NK-92 treated with Interleukin-12 subunit alpha and Interleukin-12 subunit beta, amount 100 ng/mL, for 24 hours (cell line): Measurements from ENCODE around the gene BHLHE40.

Experiments
- DNase-seq: peaks from one replicate; lab custom pipeline; 2025; lab: John Stamatoyannopoulos, UW

The BHLHE40 gene

DNA sequence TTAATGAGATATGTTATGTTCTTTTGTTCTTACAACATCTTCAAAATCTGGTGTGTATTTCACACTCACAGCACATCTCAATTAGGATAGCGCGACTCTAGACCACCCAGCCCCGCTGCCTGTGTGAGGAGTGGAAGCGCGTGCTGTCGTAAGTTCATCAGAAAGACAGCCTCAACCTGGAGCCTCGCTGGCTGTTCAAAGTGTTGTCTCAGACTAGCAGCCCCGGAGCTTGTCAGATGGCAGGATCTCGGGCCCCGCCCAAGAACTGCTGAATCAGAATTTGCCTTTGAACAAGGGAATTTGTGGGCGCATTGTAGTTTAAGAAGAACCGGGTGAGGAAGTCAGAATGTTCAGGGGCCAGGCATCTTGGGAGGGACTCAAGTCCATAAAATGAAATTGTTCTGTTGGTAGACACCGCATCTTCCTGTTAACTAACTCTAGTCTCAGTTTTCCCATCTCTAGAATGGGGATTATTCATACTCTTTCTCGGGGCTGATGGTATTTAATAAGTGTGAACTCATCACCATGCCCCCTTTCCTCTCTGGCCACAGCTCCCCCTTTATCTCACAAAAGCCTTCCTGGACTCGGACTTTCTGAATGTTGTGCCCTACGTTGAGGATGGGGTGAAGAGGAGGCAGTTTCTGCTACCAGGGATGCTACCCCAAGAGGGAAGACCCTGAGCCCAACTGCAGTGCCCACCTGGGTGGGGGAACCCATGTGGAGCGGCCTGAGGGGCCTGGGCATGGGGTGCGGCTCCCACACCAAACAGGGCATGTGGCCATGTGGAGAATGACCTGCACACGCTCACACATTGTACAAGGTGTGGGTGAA, 40.4 kb downstream of the BHLHE40 start:
- DNase-seq, result no peak

DNA sequence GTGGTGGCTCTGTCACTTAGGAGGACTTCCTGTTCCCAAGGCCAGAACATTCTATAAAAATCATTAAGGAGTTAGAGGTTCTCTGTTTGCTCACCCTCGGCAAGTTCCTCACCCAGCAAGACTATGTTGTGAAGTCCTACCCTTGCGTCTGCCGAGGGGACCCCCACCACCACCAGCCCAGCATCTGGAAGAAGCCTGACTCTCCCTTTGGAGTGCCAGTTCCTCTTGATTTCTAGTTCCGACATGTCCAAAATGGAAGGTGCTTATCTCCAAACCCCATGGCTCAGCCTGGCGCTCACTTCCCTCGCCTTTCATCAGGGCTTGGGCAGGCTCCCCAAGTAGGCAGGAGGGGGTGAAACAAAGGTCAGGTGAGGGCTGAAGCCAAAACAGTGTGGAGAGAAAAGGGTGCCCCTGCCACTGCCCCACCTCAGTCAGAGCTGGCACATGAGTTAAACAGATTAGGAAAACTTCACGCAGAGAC, 41.0 kb downstream of the BHLHE40 start:
- no peak for DNase-seq

GRCh38 chr3:5021116-5022092, 42.2 kb downstream of the BHLHE40 start:
- no peak for DNase-seq

DNA sequence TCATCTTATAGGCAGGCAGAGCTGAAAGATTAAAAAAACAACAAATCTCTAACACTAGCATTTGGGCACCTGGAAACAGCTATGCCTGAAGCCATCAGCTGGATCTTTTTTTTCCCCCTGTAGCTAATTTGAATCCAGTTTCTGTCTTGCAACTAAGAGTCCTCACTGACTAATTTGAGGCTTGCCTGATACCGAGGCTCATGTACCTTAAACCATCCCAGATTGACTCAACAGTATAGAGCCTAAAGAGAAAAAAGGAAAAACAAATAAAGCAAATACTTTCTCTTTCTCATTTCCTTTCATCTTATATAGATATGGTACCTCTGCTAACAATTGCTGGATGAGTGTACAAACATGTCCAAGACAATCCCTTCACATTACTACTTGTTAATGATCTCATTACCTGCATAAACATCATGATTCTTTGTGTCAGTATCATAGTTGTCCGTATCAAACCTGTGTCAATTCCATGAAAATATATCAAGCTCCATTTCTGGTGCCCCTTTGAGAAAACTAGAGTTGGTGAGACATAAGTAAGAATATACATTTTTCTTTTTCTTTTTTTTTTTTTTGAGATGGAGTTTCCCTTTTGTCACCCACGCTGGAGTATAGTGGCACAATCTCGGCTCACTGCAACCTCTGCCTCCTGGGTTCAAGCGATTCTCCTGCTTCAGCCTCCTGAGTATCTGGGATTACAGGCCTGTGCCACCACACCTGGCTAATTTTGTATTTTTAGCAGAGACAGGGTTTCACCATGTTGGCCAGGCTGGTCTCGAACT, 43.1 kb downstream of the BHLHE40 start:
- no peak for DNase-seq

GRCh38 chr3:5022966-5023776, 43.9 kb downstream of the BHLHE40 start:
- no peak for DNase-seq

DNA sequence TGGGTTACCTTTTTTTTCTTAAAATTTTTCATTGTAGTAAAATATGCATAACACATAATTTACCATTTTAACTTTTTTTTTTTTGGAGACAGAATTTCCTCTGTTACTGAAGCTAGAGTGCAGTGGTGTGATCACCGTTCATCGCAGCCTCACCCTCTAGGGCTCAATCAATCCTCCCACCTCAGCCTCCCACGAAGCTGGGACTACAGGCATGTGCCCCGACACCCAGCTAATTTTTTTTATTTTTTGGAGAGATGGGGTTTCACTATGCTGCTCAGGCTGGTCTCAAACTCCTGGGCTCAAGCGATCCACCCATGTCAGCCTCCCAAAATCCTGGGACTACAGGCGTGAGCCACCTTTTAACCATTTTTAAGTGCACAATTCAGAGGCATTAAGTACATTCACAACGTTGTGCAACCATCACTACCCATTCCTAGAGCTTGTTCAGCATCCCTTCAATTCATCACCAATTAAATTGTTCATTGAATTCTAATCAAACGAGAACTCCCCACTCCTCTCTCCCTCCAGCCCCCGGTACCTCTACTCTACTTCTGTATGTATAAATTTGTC, 44.6 kb downstream of the BHLHE40 start:
- no peak for DNase-seq

GRCh38 chr3:5026046-5026362, 46.8 kb downstream of the BHLHE40 start:
- DNase-seq, result no peak

DNA sequence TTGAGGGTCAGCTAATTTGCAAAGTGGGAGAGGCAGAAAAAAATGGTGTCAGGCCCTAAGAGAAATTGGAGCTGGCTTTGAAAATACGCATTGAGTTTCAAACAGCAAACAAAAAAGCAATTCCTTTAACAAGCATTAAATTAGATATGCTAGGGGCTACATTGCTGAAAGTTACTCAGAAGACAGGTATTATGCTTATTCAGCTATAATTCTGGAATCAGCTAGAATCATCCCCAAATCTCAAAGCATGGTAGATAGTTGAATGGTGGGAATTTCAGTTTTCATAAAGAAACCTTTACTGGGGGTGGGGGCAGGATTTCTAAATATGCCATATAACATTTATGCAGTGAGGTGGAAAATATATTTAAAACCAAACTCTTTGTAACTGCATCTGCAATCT, 50.5 kb downstream of the BHLHE40 start:
- DNase-seq, result no peak

- no peak for DNase-seq
These were observed 50.9 kb downstream of the BHLHE40 start for GRCh38 chr3:5030152-5030551.

GRCh38 chr3:5032844-5033243, 53.6 kb downstream of the BHLHE40 start:
- no peak for DNase-seq
